Measurements from ENCODE around the gene PRR7. TPM values are rescaled to one million over a fixed set of nuclear protein-coding genes. Genes with fewer than 3 reads are reported as not detected.

PRR7 gene
- polyA plus RNA-seq, 3 donors = 1.8 to 17.4 (median 2.1) TPM

DNA sequence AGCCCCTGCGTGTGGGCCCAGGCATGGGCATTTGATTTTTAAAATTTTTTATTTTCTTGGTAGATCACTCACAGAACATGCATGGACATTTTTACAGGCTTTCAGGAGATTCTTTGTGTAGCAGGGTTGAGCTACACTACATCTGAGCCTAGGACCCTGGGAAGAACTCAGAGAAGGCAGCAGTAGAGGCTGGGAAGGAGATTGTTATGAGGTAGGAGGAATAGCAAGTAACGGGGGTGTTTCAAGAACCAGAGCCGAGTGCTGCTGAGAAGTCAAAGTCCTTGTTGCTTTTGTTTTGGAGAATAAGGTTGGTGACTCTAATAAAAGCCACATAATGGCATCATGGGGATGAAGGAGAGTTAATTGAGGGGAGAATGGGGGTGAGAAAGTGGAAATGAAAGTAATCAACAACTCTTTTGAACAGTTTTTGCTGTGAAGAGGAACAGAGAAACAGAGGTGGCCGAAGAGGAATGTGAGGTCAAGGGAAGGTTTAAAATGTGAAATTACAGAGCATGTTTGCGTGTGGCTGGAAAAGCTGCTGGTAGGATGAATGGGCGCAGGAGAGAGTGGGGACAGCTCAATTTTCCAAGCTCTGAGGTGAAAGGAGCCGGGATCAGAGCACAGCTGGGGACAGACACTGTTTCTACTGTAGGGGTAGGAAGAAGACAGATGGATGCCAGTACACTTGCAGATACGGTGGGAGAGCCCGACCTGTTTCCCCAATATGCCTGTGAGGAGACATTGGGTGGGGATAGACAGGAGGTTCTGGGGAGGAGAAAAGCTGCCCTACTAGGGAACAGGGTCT is 55.5 kb downstream of the PRR7 start:
- Histone ChIP-seq H2AFZ (ENCODE audit: insufficient read depth, low read depth, low read length, poor library complexity, severe bottlenecking) (no peak overlapping the region), H3K4me3 (replicated peaks in 1 of 3; ENCODE audit: low read depth in 2 of 3, low read length in 3 of 3) (peak overlapping the region in 1 of 3 experiments; percentile 5), H3K27me3 (ENCODE audit: control insufficient read depth in 2 of 2, insufficient read depth in 2 of 2, low read length in 2 of 2) (peaks cover 0 to 17% of the 10 kb centered on the region in 2 donors), H3K36me3 (replicated peaks in 1 of 2; ENCODE audit: control insufficient read depth in 1 of 2, insufficient read depth in 2 of 2, low read length in 2 of 2) (peaks cover 32 to 37% of the 10 kb centered on the region in 2 donors), H3K9me3 (replicated peaks in 1 of 2; ENCODE audit: control insufficient read depth in 1 of 2, insufficient read depth in 1 of 2, low read length in 2 of 2) (no peaks in the 10 kb centered on the region), H3K4me2 (replicated peaks; ENCODE audit: extremely low read depth, low read length, poor library complexity, severe bottlenecking) (peak overlapping the region; percentile 7), H3K27ac (ENCODE audit: low read depth in 1 of 2, low read length in 2 of 2) (peak overlapping the region; percentile 36 to 60), H3K4me1 (ENCODE audit: control insufficient read depth in 1 of 2, insufficient read depth in 2 of 2, low read length in 2 of 2) (peaks cover 66 to 75% of the 10 kb centered on the region in 2 donors), H3K9ac (ENCODE audit: insufficient read depth, low read length, poor library complexity, severe bottlenecking) (no peak overlapping the region), H3K79me2 (ENCODE audit: insufficient read depth, low read length) (peaks cover 29% of the 10 kb centered on the region), H4K20me1 (ENCODE audit: insufficient read depth, low read length) (peaks cover 68% of the 10 kb centered on the region)
- intact Hi-C loops (cut with micrococcal nuclease) = loop anchor here (2.0 to 10.0 kb wide), 3 partner anchors 110 to 187 kb away; partner anchors contain the start of gene MXD3 (in 1 of the 2)
- peaks cover 19 to 30% (median 21%) of the 10 kb centered on the region in 3 donors for H3K27me3 Mint-ChIP-seq (ENCODE audit: low read depth in 3 of 3)
- TF ChIP-seq, protein P1, sequence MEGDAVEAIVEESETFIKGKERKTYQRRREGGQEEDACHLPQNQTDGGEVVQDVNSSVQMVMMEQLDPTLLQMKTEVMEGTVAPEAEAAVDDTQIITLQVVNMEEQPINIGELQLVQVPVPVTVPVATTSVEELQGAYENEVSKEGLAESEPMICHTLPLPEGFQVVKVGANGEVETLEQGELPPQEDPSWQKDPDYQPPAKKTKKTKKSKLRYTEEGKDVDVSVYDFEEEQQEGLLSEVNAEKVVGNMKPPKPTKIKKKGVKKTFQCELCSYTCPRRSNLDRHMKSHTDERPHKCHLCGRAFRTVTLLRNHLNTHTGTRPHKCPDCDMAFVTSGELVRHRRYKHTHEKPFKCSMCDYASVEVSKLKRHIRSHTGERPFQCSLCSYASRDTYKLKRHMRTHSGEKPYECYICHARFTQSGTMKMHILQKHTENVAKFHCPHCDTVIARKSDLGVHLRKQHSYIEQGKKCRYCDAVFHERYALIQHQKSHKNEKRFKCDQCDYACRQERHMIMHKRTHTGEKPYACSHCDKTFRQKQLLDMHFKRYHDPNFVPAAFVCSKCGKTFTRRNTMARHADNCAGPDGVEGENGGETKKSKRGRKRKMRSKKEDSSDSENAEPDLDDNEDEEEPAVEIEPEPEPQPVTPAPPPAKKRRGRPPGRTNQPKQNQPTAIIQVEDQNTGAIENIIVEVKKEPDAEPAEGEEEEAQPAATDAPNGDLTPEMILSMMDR (IDR thresholded peaks at IDR 0.05) = no peak
- peaks cover 64% of the 10 kb centered on the region for H3K4me1 Mint-ChIP-seq
- peaks cover 34 to 50% of the 10 kb centered on the region in 2 donors for H3K36me3 Mint-ChIP-seq
- WGBS (ENCODE audit: insufficient coverage) = 28% methylated on average over 8 of the region's 9 CpGs
- peak in 1 of 3 donors; percentile 28 for DNase-seq
- H3K9me3 Mint-ChIP-seq = peaks cover 0 to 3% (median 0%) of the 10 kb centered on the region in 7 donors
- H3K4me3 Mint-ChIP-seq = peak overlapping the region in 1 of 2 donors; percentile 37
- H3K27ac Mint-ChIP-seq = peak overlapping the region; percentile 46 to 90 (median 69)

GRCh38 chr5:177502886-177503285 is 56.3 kb downstream of the PRR7 start:
- H3K4me1 Mint-ChIP-seq = peaks cover 70% of the 10 kb centered on the region
- no peak for DNase-seq
- WGBS (ENCODE audit: insufficient coverage) = 83% methylated on average over 16 of the region's 16 CpGs
- TF ChIP-seq, protein P1 (IDR thresholded peaks at IDR 0.05) = no peak
- peak overlapping the region; percentile 8 for H3K4me2 ChIP-seq (replicated peaks; ENCODE audit: extremely low read depth, low read length, poor library complexity, severe bottlenecking)
- peaks cover 33% of the 10 kb centered on the region for H3K79me2 ChIP-seq (ENCODE audit: insufficient read depth, low read length)
- H3K36me3 Mint-ChIP-seq = peaks cover 42 to 58% of the 10 kb centered on the region in 2 donors
- no peak overlapping the region for H3K4me3 Mint-ChIP-seq
- peaks cover 21 to 28% (median 24%) of the 10 kb centered on the region in 3 donors for H3K27me3 Mint-ChIP-seq (ENCODE audit: low read depth in 3 of 3)
- no peaks in the 10 kb centered on the region for H3K9me3 ChIP-seq (replicated peaks in 1 of 2; ENCODE audit: control insufficient read depth in 1 of 2, insufficient read depth in 1 of 2, low read length in 2 of 2)
- H3K4me1 ChIP-seq (ENCODE audit: control insufficient read depth in 1 of 2, insufficient read depth in 2 of 2, low read length in 2 of 2) = peaks cover 71 to 80% of the 10 kb centered on the region in 2 donors
- H4K20me1 ChIP-seq (ENCODE audit: insufficient read depth, low read length) = peaks cover 76% of the 10 kb centered on the region
- H3K9me3 Mint-ChIP-seq = peaks cover 0 to 3% (median 0%) of the 10 kb centered on the region in 7 donors
- no peak overlapping the region for H2AFZ ChIP-seq (ENCODE audit: insufficient read depth, low read depth, low read length, poor library complexity, severe bottlenecking)
- H3K27ac Mint-ChIP-seq = peak overlapping the region in 5 of 7 donors; percentile 20 to 81 (median 69)
- peak overlapping the region; percentile 36 to 60 for H3K27ac ChIP-seq (ENCODE audit: low read depth in 1 of 2, low read length in 2 of 2)
- H3K27me3 ChIP-seq (ENCODE audit: control insufficient read depth in 2 of 2, insufficient read depth in 2 of 2, low read length in 2 of 2) = peaks cover 0 to 17% of the 10 kb centered on the region in 2 donors
- intact Hi-C loops (cut with micrococcal nuclease) = loop anchor here (2.0 to 10.0 kb wide), 3 partner anchors 111 to 188 kb away; partner anchors contain the start of gene MXD3 (in 1 of the 2)
- no peak overlapping the region for H3K9ac ChIP-seq (ENCODE audit: insufficient read depth, low read length, poor library complexity, severe bottlenecking)
- no peak overlapping the region for H3K4me3 ChIP-seq (replicated peaks in 1 of 3; ENCODE audit: low read depth in 2 of 3, low read length in 3 of 3)
- H3K36me3 ChIP-seq (replicated peaks in 1 of 2; ENCODE audit: control insufficient read depth in 1 of 2, insufficient read depth in 2 of 2, low read length in 2 of 2) = peaks cover 34 to 42% of the 10 kb centered on the region in 2 donors
